Hepatocyte (in vitro differentiated cells): ENCODE measurements around the gene FBXW10B.
"Not testable (repeated sequence)": the region's sequence is repeated elsewhere in the genome, so short reads cannot be mapped to it uniquely, and the experiment has no call there.

ENCODE experiments used
- EZH2phosphoT487 ChIP-seq: fragments of 200-600 bp; sonication (generic); IDR thresholded peaks from one replicate; pipeline ENCODE4 v1.6.1; 2018; ENCODE audit warnings: antibody characterized with exemption, mild to moderate bottlenecking, low read depth, moderate library complexity; ENCODE audit not compliant: unreplicated experiment, severe bottlenecking
- TF ChIP-seq, protein P1 (sequence below): fragments of 200-600 bp; sonication (generic); IDR thresholded peaks from 2 replicates; pipeline ENCODE4 v1.5.1; 2016; ENCODE audit warnings: antibody characterized with exemption, mild to moderate bottlenecking; ENCODE audit not compliant: poor library complexity

DNA sequence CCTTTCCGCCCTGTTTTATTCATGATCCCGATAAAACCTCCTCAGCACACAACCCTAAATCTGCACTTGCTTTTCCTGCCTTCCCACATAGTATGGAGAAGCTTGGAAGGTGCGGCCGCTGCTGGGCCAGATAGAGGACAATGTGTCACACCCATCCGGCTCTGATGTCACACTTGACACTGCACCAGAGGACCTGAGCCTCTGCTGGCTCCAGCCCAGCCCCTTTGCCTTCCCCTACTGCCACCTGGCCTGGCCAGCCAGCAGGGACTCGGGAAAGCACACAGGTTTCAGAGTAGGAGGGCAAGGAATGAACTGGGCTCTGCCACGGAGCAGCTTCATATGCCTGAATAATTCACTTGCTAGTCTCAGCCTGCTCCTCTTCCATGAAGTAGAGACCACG is 2.6 kb upstream of the FBXW10B start:
- TF ChIP-seq, protein P1, sequence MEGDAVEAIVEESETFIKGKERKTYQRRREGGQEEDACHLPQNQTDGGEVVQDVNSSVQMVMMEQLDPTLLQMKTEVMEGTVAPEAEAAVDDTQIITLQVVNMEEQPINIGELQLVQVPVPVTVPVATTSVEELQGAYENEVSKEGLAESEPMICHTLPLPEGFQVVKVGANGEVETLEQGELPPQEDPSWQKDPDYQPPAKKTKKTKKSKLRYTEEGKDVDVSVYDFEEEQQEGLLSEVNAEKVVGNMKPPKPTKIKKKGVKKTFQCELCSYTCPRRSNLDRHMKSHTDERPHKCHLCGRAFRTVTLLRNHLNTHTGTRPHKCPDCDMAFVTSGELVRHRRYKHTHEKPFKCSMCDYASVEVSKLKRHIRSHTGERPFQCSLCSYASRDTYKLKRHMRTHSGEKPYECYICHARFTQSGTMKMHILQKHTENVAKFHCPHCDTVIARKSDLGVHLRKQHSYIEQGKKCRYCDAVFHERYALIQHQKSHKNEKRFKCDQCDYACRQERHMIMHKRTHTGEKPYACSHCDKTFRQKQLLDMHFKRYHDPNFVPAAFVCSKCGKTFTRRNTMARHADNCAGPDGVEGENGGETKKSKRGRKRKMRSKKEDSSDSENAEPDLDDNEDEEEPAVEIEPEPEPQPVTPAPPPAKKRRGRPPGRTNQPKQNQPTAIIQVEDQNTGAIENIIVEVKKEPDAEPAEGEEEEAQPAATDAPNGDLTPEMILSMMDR = not testable (repeated sequence)
- not testable (repeated sequence) for TF ChIP-seq EZH2phosphoT487
